ENCODE results near the gene C1QTNF6.

The C1QTNF6 gene

GRCh38 chr22:37195921-37196320, 7.9 kb upstream of the C1QTNF6 start:
- H3K9me3 Mint-ChIP-seq: no peaks in the 10 kb centered on the region
- H3K27ac Mint-ChIP-seq: peak overlapping the region; percentile 76 to 85 (median 80)
- no peaks in the 10 kb centered on the region for H3K27me3 Mint-ChIP-seq (ENCODE audit: low read depth)
- H3K4me1 Mint-ChIP-seq: peaks cover 48% of the 10 kb centered on the region
- no peaks in the 10 kb centered on the region for H3K36me3 Mint-ChIP-seq (ENCODE audit: low read depth)
- peak overlapping the region in 1 of 3 experiments; percentile 58 for H3K4me3 Mint-ChIP-seq
- no peak for TF ChIP-seq CTCF (IDR thresholded peaks at IDR 0.05; ENCODE audit: unreplicated experiment in 3 of 3)

- no peak for TF ChIP-seq CTCF (IDR thresholded peaks at IDR 0.05; ENCODE audit: unreplicated experiment in 3 of 3)
- Mint-ChIP-seq H3K36me3 (ENCODE audit: low read depth) (peaks cover 3% of the 10 kb centered on the region), H3K4me1 (peaks cover 48% of the 10 kb centered on the region), H3K27me3 (ENCODE audit: low read depth) (no peaks in the 10 kb centered on the region), H3K4me3 (no peak overlapping the region), H3K9me3 (no peaks in the 10 kb centered on the region), H3K27ac (peak overlapping the region; percentile 71 to 87 (median 85))
Observed at GRCh38 chr22:37194750-37195149, 6.7 kb upstream of the C1QTNF6 start.

GRCh38 chr22:37193629-37194191, 5.7 kb upstream of the C1QTNF6 start:
- Mint-ChIP-seq H3K4me3 (peak overlapping the region in 1 of 3 experiments; percentile 15), H3K27ac (peak overlapping the region; percentile 71 to 87 (median 85)), H3K9me3 (no peaks in the 10 kb centered on the region), H3K36me3 (ENCODE audit: low read depth) (peaks cover 7% of the 10 kb centered on the region), H3K4me1 (peaks cover 58% of the 10 kb centered on the region), H3K27me3 (ENCODE audit: low read depth) (no peaks in the 10 kb centered on the region)
- TF ChIP-seq CTCF (IDR thresholded peaks at IDR 0.05; ENCODE audit: unreplicated experiment in 3 of 3): no peak

- H3K9me3 Mint-ChIP-seq: no peaks in the 10 kb centered on the region
- H3K36me3 Mint-ChIP-seq (ENCODE audit: low read depth): peaks cover 7% of the 10 kb centered on the region
- peaks cover 61% of the 10 kb centered on the region for H3K4me1 Mint-ChIP-seq
- H3K27ac Mint-ChIP-seq: peak overlapping the region in 1 of 3 experiments; percentile 85
- no peak for TF ChIP-seq CTCF (IDR thresholded peaks at IDR 0.05; ENCODE audit: unreplicated experiment in 3 of 3)
- H3K27me3 Mint-ChIP-seq (ENCODE audit: low read depth): no peaks in the 10 kb centered on the region
- H3K4me3 Mint-ChIP-seq: no peak overlapping the region
Observed at GRCh38 chr22:37192741-37193140, 4.7 kb upstream of the C1QTNF6 start.

GRCh38 chr22:37192204-37192603, 4.2 kb upstream of the C1QTNF6 start:
- H3K27me3 Mint-ChIP-seq (ENCODE audit: low read depth): no peaks in the 10 kb centered on the region
- H3K9me3 Mint-ChIP-seq: no peaks in the 10 kb centered on the region
- H3K4me3 Mint-ChIP-seq: no peak overlapping the region
- H3K36me3 Mint-ChIP-seq (ENCODE audit: low read depth): peaks cover 7% of the 10 kb centered on the region
- peak overlapping the region in 1 of 3 experiments; percentile 85 for H3K27ac Mint-ChIP-seq
- TF ChIP-seq CTCF (IDR thresholded peaks at IDR 0.05; ENCODE audit: unreplicated experiment in 3 of 3): no peak
- H3K4me1 Mint-ChIP-seq: peaks cover 62% of the 10 kb centered on the region

- H3K27me3 Mint-ChIP-seq (ENCODE audit: low read depth): no peaks in the 10 kb centered on the region
- H3K4me3 Mint-ChIP-seq: no peak overlapping the region
- H3K4me1 Mint-ChIP-seq: peaks cover 55% of the 10 kb centered on the region
- no peaks in the 10 kb centered on the region for H3K9me3 Mint-ChIP-seq
- no peak for TF ChIP-seq CTCF (IDR thresholded peaks at IDR 0.05; ENCODE audit: unreplicated experiment in 3 of 3)
- no peak overlapping the region for H3K27ac Mint-ChIP-seq
- peaks cover 7% of the 10 kb centered on the region for H3K36me3 Mint-ChIP-seq (ENCODE audit: low read depth)
Observed at GRCh38 chr22:37190262-37190780, 2.3 kb upstream of the C1QTNF6 start.
